AG09309 (cell line): Measurements from ENCODE around the gene RAB5IF.

Source experiments
- DNase-seq: peaks from one replicate; pipeline ENCODE4 v3.0.0-alpha.2; 2010; ENCODE audit warnings: low read depth
- H3K4me3 ChIP-seq: 2 replicates; pipeline ENCODE4 v1.5.1; 2011; ENCODE audit warnings: mild to moderate bottlenecking, low read depth, low read length, moderate library complexity; ENCODE audit not compliant: control insufficient read depth
- CTCF ChIP-seq: IDR thresholded peaks from 2 replicates; pipeline ENCODE4 v1.5.1; 2011; ENCODE audit warnings: mild to moderate bottlenecking, low read depth, low read length, inconsistent platforms; ENCODE audit not compliant: insufficient read depth, control insufficient read depth; ENCODE audit errors: missing control alignments

Gene RAB5IF

DNA sequence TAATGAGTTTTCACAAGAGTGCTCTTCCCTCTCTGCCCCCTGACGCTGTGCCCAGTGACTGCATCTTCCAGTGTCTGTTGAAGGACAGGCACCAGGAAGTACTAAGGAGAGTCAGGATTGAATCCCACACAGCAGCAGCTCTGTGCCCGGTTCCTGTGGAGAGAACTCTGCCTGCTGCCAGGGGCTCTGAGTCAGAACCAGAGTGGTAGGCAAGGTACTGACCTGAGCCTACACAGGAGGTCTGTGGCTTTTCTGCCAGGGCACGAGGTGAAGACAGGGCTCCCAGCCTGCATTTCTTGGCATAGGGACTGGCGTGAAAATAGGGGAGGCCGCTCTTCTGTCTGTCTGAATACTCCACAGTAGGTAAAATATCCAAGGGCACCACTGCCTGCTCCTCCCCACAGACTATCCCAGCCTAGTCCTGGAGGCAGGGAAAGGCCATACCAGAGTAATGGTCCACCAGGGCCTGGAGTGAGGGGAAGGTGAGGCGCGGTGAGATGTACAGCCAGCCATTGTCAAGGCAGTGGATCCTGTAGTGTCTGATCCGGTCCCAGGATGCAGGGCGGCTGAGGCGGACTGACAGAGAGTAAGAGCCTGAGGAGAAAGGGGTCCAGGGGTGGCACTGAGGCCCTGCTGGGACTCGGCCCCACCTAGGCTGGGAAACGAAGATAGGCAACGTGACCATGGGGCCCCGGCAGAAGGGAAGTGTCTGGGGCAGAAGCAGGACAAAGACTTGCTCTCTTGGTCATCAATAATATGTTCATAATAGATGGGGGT is 9.4 kb downstream of the RAB5IF start:
- DNase-seq = no peak
- no peak for TF ChIP-seq CTCF
- no peak overlapping the region for H3K4me3 ChIP-seq

- H3K4me3 ChIP-seq = no peak overlapping the region
- no peak for DNase-seq
- TF ChIP-seq CTCF = no peak
These were observed 15.3 kb downstream of the RAB5IF start for GRCh38 chr20:36620917-36621316.

GRCh38 chr20:36623444-36623843 is 17.9 kb downstream of the RAB5IF start:
- DNase-seq = no peak
- H3K4me3 ChIP-seq = no peak overlapping the region
- TF ChIP-seq CTCF = no peak

DNA sequence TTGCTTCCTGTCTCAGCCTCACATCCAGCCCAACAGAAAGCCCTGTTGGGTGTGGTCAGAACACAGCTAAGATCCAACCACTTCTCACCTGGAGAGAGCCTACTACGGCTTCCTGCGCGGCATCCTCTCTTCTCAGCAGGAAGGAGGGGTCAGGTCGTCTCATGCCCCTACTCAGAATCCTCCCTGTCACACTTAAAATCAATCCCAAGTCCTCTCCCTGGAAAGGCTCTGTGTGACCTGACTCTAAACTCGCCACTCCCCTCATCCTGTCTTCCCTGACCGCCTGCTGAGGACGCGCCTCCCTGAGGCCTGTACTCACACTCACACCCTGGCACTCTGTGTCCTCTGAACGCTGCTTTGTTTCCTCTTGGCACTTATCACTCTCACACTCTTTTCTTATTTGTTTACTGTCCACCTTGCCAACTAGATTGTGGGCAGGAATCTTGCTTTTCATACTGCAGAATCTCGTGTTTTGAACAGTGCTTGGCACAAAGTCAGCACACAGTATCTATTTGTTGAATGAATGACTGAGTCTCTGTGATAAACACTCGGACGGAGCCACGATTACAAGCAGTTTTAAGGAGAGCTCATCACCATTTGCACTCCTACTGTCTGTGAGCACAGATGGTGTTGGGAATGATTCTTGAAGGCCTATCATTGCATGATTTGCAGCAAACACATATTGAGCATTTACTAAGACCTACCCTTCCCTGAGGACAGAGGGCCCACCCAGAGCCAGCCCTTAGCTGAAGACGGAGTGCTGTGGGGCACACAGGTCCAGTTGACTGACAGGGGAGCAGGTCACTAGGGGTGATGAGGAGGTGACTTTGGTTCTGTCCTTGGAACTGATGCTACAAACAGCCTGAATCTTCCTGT is 18.7 kb downstream of the RAB5IF start:
- TF ChIP-seq CTCF = no peak
- DNase-seq = no peak
- H3K4me3 ChIP-seq = no peak overlapping the region

DNA sequence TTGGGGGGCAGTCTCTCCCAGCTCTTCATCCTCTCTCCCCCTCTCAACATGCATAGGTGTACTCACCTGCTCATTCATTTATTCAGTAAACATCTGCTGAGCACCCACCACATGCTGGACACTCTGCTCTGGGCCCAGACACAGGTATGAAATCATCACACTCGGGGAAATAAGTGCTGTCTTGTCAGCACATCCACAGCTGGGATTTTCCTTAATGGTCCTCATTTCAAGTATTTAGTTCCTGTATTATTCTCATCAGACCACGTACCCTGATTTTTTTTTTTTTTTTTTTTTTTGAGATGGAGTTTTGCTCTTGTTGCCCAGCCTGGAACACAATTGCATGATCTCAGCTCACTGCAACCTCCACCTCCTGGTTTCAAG is 19.4 kb downstream of the RAB5IF start:
- DNase-seq = no peak
- H3K4me3 ChIP-seq = no peak overlapping the region
- TF ChIP-seq CTCF = no peak

GRCh38 chr20:36628076-36628475 is 22.5 kb downstream of the RAB5IF start:
- H3K4me3 ChIP-seq = no peak overlapping the region
- no peak for TF ChIP-seq CTCF
- no peak for DNase-seq
